ENCODE results near the gene MAFG. TPM values are rescaled to one million over a fixed set of nuclear protein-coding genes. Genes with fewer than 3 reads are reported as not detected.

MAFG gene
- total RNA-seq, 2 experiments from 2014 or later, result 15.8 to 20.2 TPM

DNA sequence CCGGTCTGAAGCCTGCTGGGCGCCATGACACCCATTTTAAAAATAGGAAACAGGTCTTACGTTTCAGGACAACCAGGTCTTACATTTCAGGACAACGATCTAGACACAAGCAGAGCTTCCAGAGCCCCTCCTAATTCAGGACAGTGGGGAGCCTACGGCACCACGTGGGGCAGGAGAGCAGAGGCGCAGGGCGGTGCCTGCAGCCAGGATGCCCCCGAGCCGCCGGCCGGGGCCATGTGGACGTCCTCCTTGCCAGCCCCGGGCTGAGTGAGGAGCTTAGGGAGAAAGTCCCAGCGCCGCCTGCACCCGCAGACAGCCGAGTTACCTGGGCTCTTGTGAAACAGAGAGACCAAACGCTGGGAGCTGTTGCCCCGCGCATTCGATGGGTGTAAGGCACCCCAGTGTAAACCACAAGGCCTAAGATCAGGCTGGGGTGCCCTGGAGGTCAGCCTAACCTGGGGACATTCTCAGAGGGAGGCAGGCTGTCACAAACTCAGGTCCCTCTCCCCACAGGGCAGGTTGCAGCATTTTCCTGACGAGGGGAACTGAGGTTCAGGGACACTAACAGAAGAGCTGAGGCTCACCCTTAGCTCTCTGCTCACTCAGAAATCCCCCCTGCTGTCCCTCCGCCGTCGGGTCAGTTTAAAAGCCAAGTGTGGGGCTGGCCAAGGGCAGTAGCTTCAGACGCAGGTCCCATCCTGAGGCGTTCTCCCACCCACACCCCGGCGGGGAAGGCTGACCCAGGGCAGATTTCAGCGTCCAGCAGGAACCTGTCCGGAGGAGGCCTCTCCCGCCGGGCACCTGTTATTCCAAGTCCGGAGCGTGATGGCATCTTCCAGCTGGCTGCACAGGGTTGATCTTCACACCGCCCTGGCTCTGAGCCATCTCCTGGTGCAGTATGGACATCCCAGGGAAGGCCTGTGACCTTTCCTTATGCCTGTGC, 35.2 kb upstream of the MAFG start:
- H3K27me3 Mint-ChIP-seq, result peaks cover 43% of the 10 kb centered on the region
- H3K4me1 Mint-ChIP-seq, result peaks cover 7% of the 10 kb centered on the region
- no peak for DNase-seq
- ChIA-PET CTCF (interaction anchor here (0.6 to 0.8 kb wide), 3 partner anchors 8 to 40 kb away, joined by 3 to 4 read pairs (median 4); no protein-coding TSS in a partner anchor), POLR2A (no interaction called here)
- no peak overlapping the region for H3K27ac Mint-ChIP-seq
- no peaks in the 10 kb centered on the region for H3K36me3 Mint-ChIP-seq (ENCODE audit: low read depth)
- no peak overlapping the region for H3K4me3 Mint-ChIP-seq
- no peaks in the 10 kb centered on the region for H3K9me3 Mint-ChIP-seq

DNA sequence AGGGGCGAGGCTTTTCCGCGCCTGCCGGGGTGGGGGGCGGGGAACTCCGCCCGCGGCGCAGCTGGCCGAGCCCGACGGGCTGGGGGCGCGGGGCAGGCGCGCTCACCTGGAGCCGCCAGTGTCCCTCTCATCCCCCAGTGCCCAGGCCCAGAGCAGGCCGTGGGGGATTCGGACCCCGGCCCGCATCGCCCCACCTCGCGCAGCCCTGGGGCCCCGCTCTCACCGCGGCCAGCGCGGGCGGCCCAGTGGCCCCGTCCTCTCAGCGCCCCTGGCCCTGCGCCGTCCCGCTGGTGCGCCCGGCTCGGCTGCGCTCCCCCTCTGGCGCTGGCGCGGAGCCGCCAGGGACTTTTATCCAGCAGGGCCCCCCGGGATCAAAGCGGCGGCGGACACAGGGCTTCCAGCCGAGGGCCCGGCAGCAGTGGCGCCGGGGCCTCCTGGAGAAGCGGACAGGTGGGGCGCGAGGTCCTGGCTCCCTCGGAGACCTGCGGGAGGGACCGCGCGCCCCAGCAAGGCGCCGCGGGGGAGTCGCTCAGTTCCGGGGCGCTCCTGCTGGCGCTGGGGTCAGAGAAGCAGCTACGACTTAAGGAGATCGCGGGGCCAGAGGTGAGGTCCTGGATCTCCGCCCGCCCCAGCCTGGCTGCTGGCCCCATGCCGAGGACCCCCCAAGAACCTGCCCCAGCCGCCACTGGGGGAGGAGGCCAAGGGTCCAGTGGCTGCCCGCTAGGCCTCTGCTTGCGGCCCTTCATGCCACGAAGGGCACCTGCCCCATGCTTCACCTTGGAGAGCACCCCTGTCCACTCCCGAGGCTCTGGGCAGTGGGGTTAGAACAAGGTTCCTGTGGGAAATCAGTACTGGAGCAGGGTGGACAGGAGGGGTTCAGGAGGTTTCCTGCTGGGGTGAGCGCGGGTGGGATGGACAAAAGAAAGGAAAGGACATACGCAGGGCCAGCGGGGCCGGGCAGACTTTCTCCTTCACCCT, 34.3 kb upstream of the MAFG start:
- H3K4me3 Mint-ChIP-seq, result no peak overlapping the region
- POLR2A ChIA-PET, result no interaction called here
- H3K36me3 Mint-ChIP-seq (ENCODE audit: low read depth), result no peaks in the 10 kb centered on the region

GRCh38 chr17:81961087-81961511, 33.6 kb upstream of the MAFG start, which contains the start of gene NOTUM:
TSS of gene NOTUM (minus strand) at chr17:81961187. CDS start at chr17:81960909, 278 bp downstream.
- CTCF ChIA-PET, result interaction anchor here (0.6 to 2.5 kb wide), 11 partner anchors 11 to 733 kb away, joined by 3 to 66 read pairs (median 9); partner anchors contain the start of genes CENPX, LRRC45, MAFG and PYCR1
- Mint-ChIP-seq H3K4me3 (no peak within 1 kb of the TSS), H3K4me1 (peaks cover 4% of the 10 kb centered on the region), H3K27me3 (peaks cover 43% of the 10 kb centered on the region), H3K9me3 (no peaks in the 10 kb centered on the region), H3K27ac (no peak within 1 kb of the TSS), H3K36me3 (ENCODE audit: low read depth) (no peaks in the 10 kb centered on the region)
- POLR2A ChIA-PET, result no interaction called here
- no peak for DNase-seq

More for the DNA sequence above, 34.3 kb upstream of the MAFG start:
- CTCF ChIA-PET, result interaction anchor here (0.6 to 2.5 kb wide), 4 partner anchors 12 to 732 kb away, joined by 3 to 21 read pairs (median 12); partner anchors contain the start of gene PYCR1
- Mint-ChIP-seq H3K27me3 (peaks cover 43% of the 10 kb centered on the region), H3K27ac (no peak overlapping the region), H3K9me3 (no peaks in the 10 kb centered on the region), H3K4me1 (peaks cover 4% of the 10 kb centered on the region)
- DNase-seq, result no peak

GRCh38 chr17:81960130-81960958, 32.8 kb upstream of the MAFG start:
- Mint-ChIP-seq H3K4me1 (peaks cover 4% of the 10 kb centered on the region), H3K36me3 (ENCODE audit: low read depth) (no peaks in the 10 kb centered on the region), H3K4me3 (no peak overlapping the region), H3K27me3 (peaks cover 43% of the 10 kb centered on the region), H3K27ac (no peak overlapping the region), H3K9me3 (no peaks in the 10 kb centered on the region)
- ChIA-PET POLR2A (no interaction called here), CTCF (interaction anchor here (0.6 to 2.5 kb wide), 43 partner anchors 8 to 667 kb away, joined by 3 to 66 read pairs (median 5); partner anchors contain the start of genes CENPX, DCXR, GPS1 and LRRC45)
- no peak for DNase-seq

- peak; percentile 78 for DNase-seq
- H3K4me1 Mint-ChIP-seq, result peaks cover 4% of the 10 kb centered on the region
- POLR2A ChIA-PET, result interaction anchor here (0.6 kb wide), 1 partner anchor 63 kb away, joined by 3 read pairs; the partner anchor contains the start of genes CENPX and LRRC45
- CTCF ChIA-PET, result interaction anchor here (0.5 to 2.5 kb wide), 54 partner anchors 9 to 666 kb away, joined by 3 to 66 read pairs (median 4); partner anchors contain the start of genes CENPX, DCXR, GPS1 and LRRC45
- no peaks in the 10 kb centered on the region for H3K9me3 Mint-ChIP-seq
- no peak overlapping the region for H3K4me3 Mint-ChIP-seq
- H3K36me3 Mint-ChIP-seq (ENCODE audit: low read depth), result no peaks in the 10 kb centered on the region
- peaks cover 36% of the 10 kb centered on the region for H3K27me3 Mint-ChIP-seq
- H3K27ac Mint-ChIP-seq, result no peak overlapping the region
Observed at GRCh38 chr17:81959362-81960129, 32.0 kb upstream of the MAFG start.

DNA sequence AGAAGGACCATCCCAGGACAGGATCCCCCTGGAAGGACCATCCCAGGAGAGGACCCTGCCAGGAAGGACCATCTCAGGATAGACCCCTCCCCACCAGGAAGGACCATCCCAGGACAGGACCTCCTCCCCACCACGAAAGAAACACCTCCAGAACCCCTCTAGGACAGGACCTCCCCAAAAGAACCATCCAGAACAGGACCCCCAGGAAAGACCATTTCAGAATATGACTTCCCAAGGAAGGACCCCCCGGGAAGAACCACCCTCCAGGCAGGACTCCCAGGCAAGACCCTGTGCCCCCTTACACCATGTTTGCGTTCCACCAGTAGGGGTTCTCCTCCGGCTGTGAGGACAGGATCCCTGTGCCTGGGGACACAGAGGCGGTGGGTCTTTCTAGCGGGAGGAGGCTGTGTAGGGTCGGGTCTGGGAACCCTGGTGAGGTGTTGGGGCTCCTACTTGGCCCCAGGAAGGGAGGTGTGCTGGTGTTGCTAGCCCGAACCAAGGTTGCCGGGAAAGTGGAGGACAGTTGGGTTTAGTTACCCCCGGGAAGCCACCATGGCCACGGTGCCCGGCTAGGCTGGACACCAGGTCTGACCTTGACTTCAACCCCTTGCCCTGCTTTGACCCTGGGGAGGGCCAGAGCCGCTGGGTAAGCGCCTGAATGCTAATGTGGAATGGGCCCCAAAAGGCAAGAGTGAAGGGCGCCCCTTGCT, 31.3 kb upstream of the MAFG start:
- POLR2A ChIA-PET, result interaction anchor here (0.6 kb wide), 1 partner anchor 64 kb away, joined by 3 read pairs; the partner anchor contains the start of genes CENPX and LRRC45
- Mint-ChIP-seq H3K4me3 (peak overlapping the region; percentile 41), H3K27ac (no peak overlapping the region)

GRCh38 chr17:81957691-81958432, 30.3 kb upstream of the MAFG start:
- no peak for DNase-seq
- H3K9me3 Mint-ChIP-seq, result no peaks in the 10 kb centered on the region
- H3K27ac Mint-ChIP-seq, result no peak overlapping the region
- peaks cover 4% of the 10 kb centered on the region for H3K4me1 Mint-ChIP-seq
- CTCF ChIA-PET, result no interaction called here
- peak overlapping the region; percentile 27 for H3K4me3 Mint-ChIP-seq
- POLR2A ChIA-PET, result no interaction called here
- H3K36me3 Mint-ChIP-seq (ENCODE audit: low read depth), result no peaks in the 10 kb centered on the region
- peaks cover 20% of the 10 kb centered on the region for H3K27me3 Mint-ChIP-seq

More for the DNA sequence above, 31.3 kb upstream of the MAFG start:
- no peak for DNase-seq
- CTCF ChIA-PET, result interaction anchor here (0.5 to 2.5 kb wide), 48 partner anchors 9 to 666 kb away, joined by 3 to 66 read pairs (median 4); partner anchors contain the start of genes CENPX, DCXR, GPS1 and LRRC45
- Mint-ChIP-seq H3K27me3 (peaks cover 29% of the 10 kb centered on the region), H3K36me3 (ENCODE audit: low read depth) (no peaks in the 10 kb centered on the region), H3K4me1 (peaks cover 4% of the 10 kb centered on the region), H3K9me3 (no peaks in the 10 kb centered on the region)

DNA sequence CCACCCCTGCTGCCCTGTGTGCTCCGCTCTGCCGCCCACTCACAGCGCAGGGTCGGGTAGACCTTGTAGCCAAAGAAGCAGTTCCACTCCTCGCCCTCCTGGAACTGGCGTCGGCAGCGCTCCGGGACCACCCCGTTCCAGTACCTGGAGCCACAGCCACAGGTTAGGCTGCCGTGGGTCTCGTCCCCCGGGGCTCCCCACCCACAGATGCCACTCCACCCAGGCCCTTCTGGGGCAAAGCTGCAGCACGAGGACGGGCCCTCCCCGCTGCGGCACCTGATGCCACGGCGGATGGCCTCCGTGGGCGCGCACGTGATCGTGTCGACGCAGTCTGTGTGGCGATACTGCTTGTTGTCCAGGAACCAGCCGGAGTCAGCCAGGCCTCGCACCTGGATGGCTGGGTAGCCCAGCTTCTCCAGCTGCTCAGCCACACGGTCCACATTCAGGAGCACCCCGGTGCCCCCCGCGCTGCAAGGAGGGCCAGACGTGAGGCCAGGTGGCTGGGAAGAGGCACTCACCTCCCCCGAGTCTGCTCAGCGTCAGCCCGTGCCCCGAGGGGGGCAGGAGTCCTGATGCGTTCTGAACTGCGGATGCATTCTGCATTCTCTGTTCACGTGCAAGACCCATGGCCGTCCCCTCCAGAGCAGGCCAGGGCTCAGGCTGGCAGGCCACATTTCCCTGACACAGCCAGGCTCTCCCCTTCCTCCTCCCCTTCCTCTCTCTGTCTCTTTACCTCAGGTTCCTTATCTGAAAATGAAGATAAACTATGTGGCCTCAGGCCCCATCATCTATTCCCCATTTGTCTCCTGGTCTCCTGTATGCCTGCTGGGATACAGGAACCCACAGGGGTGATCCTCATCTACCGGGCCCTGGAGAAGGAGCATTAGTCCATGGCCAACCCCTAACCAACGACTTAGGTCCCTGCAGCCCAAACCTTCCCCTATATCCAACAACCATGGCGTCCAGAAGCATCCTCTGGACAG, 29.4 kb upstream of the MAFG start:
- no peaks in the 10 kb centered on the region for H3K36me3 Mint-ChIP-seq (ENCODE audit: low read depth)
- H3K27me3 Mint-ChIP-seq, result peaks cover 14% of the 10 kb centered on the region
- H3K27ac Mint-ChIP-seq, result no peak overlapping the region
- no peaks in the 10 kb centered on the region for H3K9me3 Mint-ChIP-seq
- peaks cover 6% of the 10 kb centered on the region for H3K4me1 Mint-ChIP-seq
- no peak overlapping the region for H3K4me3 Mint-ChIP-seq
- DNase-seq, result no peak
- ChIA-PET CTCF (no interaction called here), POLR2A (no interaction called here)

DNA sequence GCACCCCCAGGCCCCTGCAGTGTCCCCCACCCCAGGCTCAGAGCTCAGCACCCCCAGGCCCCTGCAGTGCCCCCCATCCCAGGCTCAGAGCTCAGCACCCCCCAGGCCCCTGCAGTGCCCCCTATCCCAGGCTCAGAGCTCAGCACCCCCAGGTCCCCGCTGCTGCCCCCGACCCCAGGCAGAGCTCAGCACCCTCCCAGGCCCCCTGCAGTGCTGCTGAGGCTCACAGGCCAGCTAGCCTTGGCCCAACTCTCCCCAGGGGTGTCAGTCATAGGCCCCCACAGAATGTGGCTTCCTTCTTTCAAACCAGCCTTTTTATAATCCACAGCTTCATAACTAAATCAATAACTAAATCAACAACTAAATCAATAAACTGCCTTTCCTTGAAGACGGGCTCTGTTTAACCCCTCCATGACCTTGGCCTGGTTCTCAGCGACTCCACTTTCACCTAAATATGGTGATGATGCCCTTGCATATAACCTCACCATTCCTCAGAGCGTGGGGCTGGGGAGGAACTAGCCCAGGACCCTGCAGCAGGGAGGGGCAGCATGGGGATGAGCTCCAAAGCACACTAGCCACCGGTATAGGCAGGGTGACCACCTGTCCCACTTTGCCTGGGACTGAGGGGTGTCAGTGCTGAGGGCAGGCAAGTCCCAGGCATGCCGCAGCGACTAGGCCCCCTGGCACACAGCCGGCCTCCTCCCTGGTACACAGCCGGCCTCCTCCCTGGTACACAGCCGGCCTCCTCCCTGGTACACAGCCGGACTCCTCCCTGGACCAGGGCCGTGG, 28.4 kb upstream of the MAFG start:
- Mint-ChIP-seq H3K9me3 (no peaks in the 10 kb centered on the region), H3K36me3 (ENCODE audit: low read depth) (no peaks in the 10 kb centered on the region), H3K27me3 (peaks cover 14% of the 10 kb centered on the region), H3K27ac (no peak overlapping the region), H3K4me1 (peaks cover 8% of the 10 kb centered on the region), H3K4me3 (no peak overlapping the region)
- ChIA-PET POLR2A (no interaction called here), CTCF (interaction anchor here (0.7 to 1.5 kb wide), 2 partner anchors 64 to 66 kb away, joined by 3 to 6 read pairs; partner anchors contain the start of genes CENPX and LRRC45)
- no peak for DNase-seq
